ENCODE results near the gene BCL6.

Gene BCL6

GRCh38 chr3:187738331-187739093 is 6.8 kb downstream of the BCL6 start:
- peak; percentile 95 for DNase-seq (ENCODE audit: low spot score)

GRCh38 chr3:187738071-187738330 is 7.3 kb downstream of the BCL6 start:
- DNase-seq (ENCODE audit: low spot score), result no peak

- DNase-seq (ENCODE audit: low spot score), result no peak
These were observed 7.7 kb downstream of the BCL6 start for GRCh38 chr3:187737368-187738070.

GRCh38 chr3:187737006-187737367 is 8.3 kb downstream of the BCL6 start:
- DNase-seq (ENCODE audit: low spot score), result no peak

- DNase-seq (ENCODE audit: low spot score), result no peak
These were observed 8.8 kb downstream of the BCL6 start for GRCh38 chr3:187736418-187736871.

- DNase-seq (ENCODE audit: low spot score), result no peak
These were observed 9.4 kb downstream of the BCL6 start for GRCh38 chr3:187735837-187736236.

GRCh38 chr3:187735383-187735782 is 9.9 kb downstream of the BCL6 start:
- no peak for DNase-seq (ENCODE audit: low spot score)

GRCh38 chr3:187734841-187735240 is 10.4 kb downstream of the BCL6 start:
- DNase-seq (ENCODE audit: low spot score), result no peak

- DNase-seq (ENCODE audit: low spot score), result no peak
These were observed 11.9 kb downstream of the BCL6 start for GRCh38 chr3:187733371-187733770.

- DNase-seq (ENCODE audit: low spot score), result no peak
These were observed 15.7 kb downstream of the BCL6 start for GRCh38 chr3:187729598-187729997.

- no peak for DNase-seq (ENCODE audit: low spot score)
These were observed 16.2 kb downstream of the BCL6 start for GRCh38 chr3:187728940-187729583.

GRCh38 chr3:187728248-187728647 is 17.0 kb downstream of the BCL6 start:
- no peak for DNase-seq (ENCODE audit: low spot score)

GRCh38 chr3:187726564-187726963 is 18.7 kb downstream of the BCL6 start:
- DNase-seq (ENCODE audit: low spot score), result no peak

GRCh38 chr3:187725653-187726370 is 19.5 kb downstream of the BCL6 start:
- no peak for DNase-seq (ENCODE audit: low spot score)

GRCh38 chr3:187725224-187725623 is 20.0 kb downstream of the BCL6 start:
- DNase-seq (ENCODE audit: low spot score), result no peak

GRCh38 chr3:187722206-187722612 is 23.1 kb downstream of the BCL6 start:
- no peak for DNase-seq (ENCODE audit: low spot score)

GRCh38 chr3:187721055-187721454 is 24.2 kb downstream of the BCL6 start:
- DNase-seq (ENCODE audit: low spot score), result no peak

GRCh38 chr3:187720337-187720670 is 25.0 kb downstream of the BCL6 start:
- DNase-seq (ENCODE audit: low spot score), result no peak

- DNase-seq (ENCODE audit: low spot score), result no peak
These were observed 25.5 kb downstream of the BCL6 start for GRCh38 chr3:187719628-187720336.

- no peak for DNase-seq (ENCODE audit: low spot score)
These were observed 26.5 kb downstream of the BCL6 start for GRCh38 chr3:187718802-187719201.

GRCh38 chr3:187717572-187717971 is 27.7 kb downstream of the BCL6 start:
- no peak for DNase-seq (ENCODE audit: low spot score)

- DNase-seq (ENCODE audit: low spot score), result peak; percentile 71
These were observed 30.8 kb downstream of the BCL6 start for GRCh38 chr3:187714404-187714979.
